Astrocyte (in vitro differentiated cells and primary cell): ENCODE results near the gene RASGRF1.

Experiments
- CTCF ChIP-seq: IDR thresholded peaks from 2 replicates; pipeline ENCODE4 v1.5.1; 2011; ENCODE audit warnings: low read depth, mild to moderate bottlenecking, inconsistent platforms, low read length, moderate library complexity; ENCODE audit not compliant: insufficient read depth
- EZH2 ChIP-seq: IDR thresholded peaks from 2 replicates; pipeline ENCODE4 v1.6.1; 2012; ENCODE audit warnings: mild to moderate bottlenecking, low read length, inconsistent platforms; ENCODE audit not compliant: insufficient read depth

- TF ChIP-seq CTCF (no peak), EZH2 (no peak)
These were observed 140.2 kb downstream of the RASGRF1 start for GRCh38 chr15:78950343-78950742.
